GM18951 (cell line): ENCODE results near the gene GP1BA.
A peak's percentile ranks its signal among the peaks of the same experiment; 100 is the strongest.

Experiments used
- POLR2A ChIP-seq: IDR thresholded peaks from 4 replicates; pipeline ENCODE4 v1.6.1; 2011; ENCODE audit warnings: mild to moderate bottlenecking; ENCODE audit not compliant: insufficient read length, insufficient read depth; ENCODE audit errors: extremely low read depth
- in situ Hi-C: fragments of 300-500 bp; cut with MboI; formaldehyde crosslinking; loops from one replicate; pipeline ENCODE4 v1.12.0; 2022; ENCODE audit warnings: low sequenced_read_pairs, mixed read lengths, inconsistent platforms; ENCODE audit not compliant: unreplicated experiment

Gene GP1BA

GRCh38 chr17:4937553-4937952 lies 5.5 kb downstream of the GP1BA start:
- no peak for TF ChIP-seq POLR2A
- in situ Hi-C loops: no loop called here

GRCh38 chr17:4938069-4938491 lies 6.0 kb downstream of the GP1BA start:
- in situ Hi-C loops: no loop called here
- TF ChIP-seq POLR2A: no peak

DNA sequence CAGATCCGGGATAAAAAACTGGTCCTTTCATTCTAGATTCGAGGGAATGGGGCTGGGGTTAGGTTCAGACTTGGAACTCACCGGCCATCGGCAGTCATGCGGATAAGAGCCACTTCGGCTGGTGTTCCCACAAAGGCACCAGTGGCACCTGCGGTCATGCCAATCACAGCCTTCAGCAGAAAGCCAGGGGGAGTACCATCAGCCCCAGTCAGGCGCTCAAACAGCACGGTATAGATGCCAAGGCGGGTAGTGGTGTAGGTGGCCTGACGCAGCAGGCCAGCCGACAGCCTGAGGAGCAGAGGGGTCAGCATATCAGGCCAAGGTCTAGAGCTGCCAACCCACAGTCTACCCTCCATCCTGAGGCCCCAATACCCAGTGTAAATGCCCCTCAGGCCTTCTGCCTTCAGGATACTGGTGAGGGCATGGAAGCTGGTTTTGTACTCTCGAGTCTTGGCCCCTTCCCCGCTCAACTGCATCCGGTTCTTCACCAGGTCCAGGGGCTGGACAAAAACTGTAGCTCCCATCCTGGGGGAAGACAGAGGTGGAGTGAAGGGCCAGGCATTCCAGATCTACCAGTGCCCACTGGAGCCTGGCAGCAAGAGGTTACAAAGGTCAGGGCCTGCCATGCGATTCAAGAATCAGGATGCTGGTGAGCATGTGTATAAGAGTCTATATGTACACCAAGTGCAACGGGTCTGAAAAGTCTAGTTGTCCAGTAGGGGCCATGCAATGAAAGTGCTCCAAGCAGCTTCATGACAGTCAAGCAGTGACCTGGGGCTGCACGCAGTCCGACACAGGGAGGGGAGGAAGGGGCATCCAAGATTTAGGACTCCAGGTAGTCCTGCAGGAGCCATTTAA lies 6.8 kb downstream of the GP1BA start:
- no peak for TF ChIP-seq POLR2A
- in situ Hi-C loops: no loop called here

DNA sequence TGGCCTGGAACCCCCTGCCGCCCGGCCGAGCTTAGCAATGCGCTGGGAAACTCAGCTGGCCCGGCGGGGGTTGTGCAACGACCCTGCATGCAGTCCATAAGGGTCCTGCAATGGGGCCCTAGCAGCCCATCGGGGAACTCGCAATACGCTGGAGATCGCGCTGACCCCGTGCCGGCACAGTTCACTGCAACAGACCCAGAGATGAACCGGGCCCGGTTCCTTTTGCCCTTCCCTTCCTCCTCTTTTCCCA lies 7.4 kb downstream of the GP1BA start:
- in situ Hi-C loops: no loop called here
- no peak for TF ChIP-seq POLR2A

DNA sequence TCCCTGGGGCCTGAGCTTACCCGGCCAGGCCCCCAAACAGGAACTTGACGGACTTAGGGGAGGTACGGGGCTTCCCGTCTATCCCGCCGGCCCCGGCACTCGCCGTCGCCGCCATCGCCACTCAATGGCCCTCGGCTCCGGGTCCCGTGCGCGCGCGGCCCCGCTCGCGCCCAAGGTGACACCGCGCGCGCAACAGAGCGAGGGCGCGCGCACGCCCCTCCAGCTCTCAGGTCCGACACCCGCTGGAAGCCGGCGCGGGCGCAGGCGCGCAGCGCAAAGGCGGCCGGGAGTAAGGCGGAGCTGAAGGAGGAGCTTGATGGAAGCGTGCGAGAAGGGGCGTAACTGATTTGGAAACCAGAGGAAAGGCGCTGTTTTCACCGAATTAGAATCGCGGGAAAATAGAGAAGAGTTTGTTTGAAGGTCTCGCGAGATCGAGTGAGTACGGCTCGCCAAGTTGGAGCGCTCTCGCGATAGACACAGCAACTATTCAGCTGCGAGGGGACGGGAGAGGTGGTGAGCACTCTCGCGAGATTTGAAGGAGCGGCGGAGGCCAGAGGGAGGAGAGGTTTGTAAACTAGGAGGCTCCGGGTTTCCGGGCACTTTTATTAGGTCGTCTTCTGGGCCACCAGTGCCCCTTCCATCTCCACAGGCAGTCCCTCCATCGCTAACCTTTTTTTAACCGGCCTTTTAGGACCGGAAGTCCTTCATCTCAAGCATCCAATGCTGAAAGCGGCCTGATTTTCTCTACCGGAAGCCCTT lies 7.9 kb downstream of the GP1BA start, which contains the start of the genes RNF167 and SLC25A11:
Gene RNF167 (plus strand): TSS at position 473 of the 759 bp plus-strand sequence. CDS start 642 bp downstream, outside the sequence.
Gene SLC25A11 (minus strand): TSS at position 251 of the 759 bp plus-strand sequence. CDS start 136 bp downstream, at position 115.
- in situ Hi-C loops: no loop called here
- peak; percentile 97 for TF ChIP-seq POLR2A

GRCh38 chr17:4940555-4941318 lies 8.7 kb downstream of the GP1BA start:
- TF ChIP-seq POLR2A: no peak
- in situ Hi-C loops: no loop called here

DNA sequence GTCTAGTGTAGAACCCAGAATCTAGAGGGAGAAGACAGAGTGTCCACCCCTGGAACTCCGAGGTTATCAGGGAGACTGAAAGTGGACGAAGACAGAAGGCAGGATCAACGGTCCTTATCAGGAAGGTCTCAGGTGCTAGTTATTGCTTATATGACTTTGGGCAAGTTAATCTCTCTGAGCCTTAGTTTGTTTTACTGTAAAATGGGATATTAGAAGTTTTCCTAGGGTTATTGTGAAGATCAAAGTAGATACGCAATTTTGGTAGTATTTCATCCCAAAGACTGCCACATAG lies 9.2 kb downstream of the GP1BA start:
- in situ Hi-C loops: no loop called here
- TF ChIP-seq POLR2A: no peak

DNA sequence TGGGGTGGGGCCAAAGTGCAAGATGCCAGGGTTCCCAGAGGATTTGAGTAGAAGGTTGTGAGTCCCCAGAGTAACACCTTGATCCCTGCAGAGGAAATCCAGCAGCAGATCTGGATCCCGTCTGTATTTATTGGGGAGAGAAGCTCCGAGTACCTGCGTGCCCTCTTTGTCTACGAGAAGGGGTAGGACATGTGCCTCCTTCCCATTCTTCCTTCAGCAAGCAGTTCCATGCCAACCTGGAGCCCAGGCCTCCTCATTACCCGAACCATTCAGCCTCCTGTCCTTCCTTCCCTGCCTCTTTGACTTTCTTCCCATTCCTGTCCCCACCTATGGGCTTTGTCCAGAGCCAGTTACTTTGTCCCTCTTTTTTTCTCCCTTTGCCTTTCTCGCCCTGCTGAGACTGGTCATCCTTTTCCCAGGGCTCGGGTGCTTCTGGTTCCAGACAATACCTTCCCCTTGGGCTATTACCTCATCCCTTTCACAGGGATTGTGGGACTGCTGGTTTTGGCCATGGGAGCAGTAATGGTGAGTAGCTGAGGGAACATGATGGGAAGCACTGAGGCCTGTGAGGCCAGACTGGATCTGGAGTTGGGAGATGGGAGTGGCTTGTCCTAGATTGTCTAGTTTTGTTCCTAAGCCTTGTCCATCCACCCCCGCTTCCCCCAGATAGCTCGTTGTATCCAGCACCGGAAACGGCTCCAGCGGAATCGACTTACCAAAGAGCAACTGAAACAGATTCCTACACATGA lies 10.9 kb downstream of the GP1BA start:
- no peak for TF ChIP-seq POLR2A
- in situ Hi-C loops: no loop called here

DNA sequence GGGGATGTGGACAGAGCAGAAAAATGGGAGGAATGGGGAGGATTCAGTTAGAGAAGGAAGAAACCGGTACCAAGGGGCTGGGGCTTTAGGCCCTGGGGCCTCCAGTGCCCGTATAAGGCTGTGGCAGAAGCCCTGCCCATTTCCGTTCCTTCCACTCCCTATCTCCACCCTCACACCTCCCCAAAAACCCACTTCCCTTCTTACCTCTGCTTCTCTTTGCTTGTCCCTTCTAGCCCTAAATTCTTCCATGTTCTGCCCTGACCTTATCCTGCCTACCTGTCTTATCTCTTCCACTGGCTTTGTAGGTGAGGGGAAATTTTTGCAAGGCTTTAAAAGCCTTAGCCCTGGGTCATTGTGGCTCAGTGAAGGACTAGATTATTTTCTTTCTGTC lies 12.1 kb downstream of the GP1BA start:
- TF ChIP-seq POLR2A: peak; percentile 33
- in situ Hi-C loops: no loop called here

DNA sequence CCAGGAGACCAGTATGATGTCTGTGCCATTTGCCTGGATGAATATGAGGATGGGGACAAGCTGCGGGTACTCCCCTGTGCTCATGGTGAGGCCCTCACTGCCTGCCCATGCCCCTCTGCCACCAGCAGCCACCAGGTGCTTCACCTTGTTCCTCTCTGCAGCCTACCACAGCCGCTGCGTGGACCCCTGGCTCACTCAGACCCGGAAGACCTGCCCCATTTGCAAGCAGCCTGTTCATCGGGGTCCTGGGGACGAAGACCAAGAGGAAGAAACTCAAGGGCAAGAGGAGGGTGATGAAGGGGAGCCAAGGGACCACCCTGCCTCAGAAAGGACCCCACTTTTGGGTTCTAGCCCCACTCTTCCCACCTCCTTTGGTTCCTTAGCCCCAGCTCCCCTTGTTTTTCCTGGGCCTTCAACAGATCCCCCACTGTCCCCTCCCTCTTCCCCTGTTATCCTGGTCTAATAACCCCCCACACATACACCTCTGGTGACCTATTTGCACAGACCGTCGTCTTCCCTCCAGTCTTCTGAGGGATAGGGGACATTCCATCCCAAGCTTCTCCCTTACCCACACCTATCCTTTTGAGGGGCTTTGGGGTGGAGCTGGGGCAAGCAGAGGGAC lies 12.6 kb downstream of the GP1BA start:
- in situ Hi-C loops: no loop called here
- TF ChIP-seq POLR2A: no peak

GRCh38 chr17:4945176-4945943 lies 13.3 kb downstream of the GP1BA start:
- in situ Hi-C loops: no loop called here
- peak; percentile 60 for TF ChIP-seq POLR2A

GRCh38 chr17:4945944-4946280 lies 13.8 kb downstream of the GP1BA start:
- in situ Hi-C loops: no loop called here

GRCh38 chr17:4946312-4946976 lies 14.4 kb downstream of the GP1BA start:
- in situ Hi-C loops: no loop called here
- TF ChIP-seq POLR2A: peak; percentile 42

More at GRCh38 chr17:4945944-4946280, 13.8 kb downstream of the GP1BA start:
- TF ChIP-seq POLR2A: no peak
